Activated CD4-positive, alpha-beta T cell treated with anti-CD3 and anti-CD28 coated beads for 36 hours (primary cell): Measurements from ENCODE around the gene MAPK11. TPM values are rescaled to one million over a fixed set of nuclear protein-coding genes. Genes with fewer than 3 reads are reported as not detected.
A peak's percentile ranks its signal among the peaks of the same experiment; 100 is the strongest.

ENCODE experiments used
- ATAC-seq: fragments of 200-7000 bp; cut with Tn5 transposase; one replicate; pipeline ENCODE4 v1.10.0; 2021; ENCODE audit warnings: mild to moderate bottlenecking, moderate library complexity
- CTCF ChIA-PET: fragments of 350-600 bp; sonication (Branson Sonifier 250); formaldehyde crosslinking; loops from one replicate; lab custom pipeline; 2021; ENCODE audit warnings: antibody characterized with exemption; lab: Charles Lee
- POLR2A ChIA-PET: fragments of 350-600 bp; sonication (Branson Sonifier 250); formaldehyde crosslinking; loops from one replicate; lab custom pipeline; 2021; ENCODE audit warnings: antibody characterized with exemption, inconsistent platforms; lab: Charles Lee
- DNase-seq: peaks from one replicate; pipeline ENCODE4 v3.0.0-alpha.2; 2020
- H3K27ac Mint-ChIP-seq: one replicate; pipeline ENCODE4 v1.8.0; 2021; ENCODE audit warnings: mixed read lengths
- H3K27me3 Mint-ChIP-seq: one replicate; pipeline ENCODE4 v1.8.0; 2021; ENCODE audit warnings: mixed read lengths
- H3K36me3 Mint-ChIP-seq: one replicate; pipeline ENCODE4 v1.8.0; 2021; ENCODE audit warnings: low read depth, mixed read lengths
- H3K4me1 Mint-ChIP-seq: one replicate; pipeline ENCODE4 v1.8.0; 2021; ENCODE audit warnings: mixed read lengths
- H3K4me3 Mint-ChIP-seq: one replicate; pipeline ENCODE4 v1.8.0; 2021; ENCODE audit warnings: mild to moderate bottlenecking, moderate library complexity, mixed read lengths
- H3K9me3 Mint-ChIP-seq: one replicate; pipeline ENCODE4 v1.8.0; 2021; ENCODE audit warnings: low read depth, mixed read lengths
- intact Hi-C, 2 experiments: fragments of 100-400 bp; cut with DNase I in 1 of 2; cut with micrococcal nuclease in 1 of 2; formaldehyde crosslinking; loops; one replicate each; pipeline versions ENCODE4 v1.14.2 to v1.15.1; 2022 to 2024; cut with DNase I, micrococcal nuclease
- total RNA-seq, 2 experiments: library from RNA; stranded (reverse); gene quantifications; one replicate each; pipeline ENCODE4 v1.2.3, GENCODE V29; 2021

MAPK11 gene
- total RNA-seq, 2 experiments from 2014 or later: 11.6 to 13.6 TPM

GRCh38 chr22:50306753-50307749, 36.9 kb upstream of the MAPK11 start, which contains the start of gene PLXNB2:
Gene PLXNB2, minus strand, starts transcription at chr22:50307646. Its CDS starts 17,062 bp downstream, at chr22:50290584.
- Mint-ChIP-seq H3K36me3 (no peaks in the 10 kb centered on the region), H3K27me3 (peaks cover 17% of the 10 kb centered on the region), H3K27ac (no peak within 1 kb of the TSS), H3K4me3 (peak within 1 kb of the TSS; percentile 43), H3K4me1 (peaks cover 6% of the 10 kb centered on the region), H3K9me3 (no peaks in the 10 kb centered on the region)
- DNase-seq (peak; percentile 40), ATAC-seq (peak; percentile 59)
- POLR2A ChIA-PET: no interaction called here
- CTCF ChIA-PET: interaction anchor here (0.7 to 1.2 kb wide), 3 partner anchors 31 to 35 kb away, joined by 3 to 4 read pairs (median 3); no protein-coding TSS in a partner anchor
- intact Hi-C loops: no loop called here

- H3K27me3 Mint-ChIP-seq: peaks cover 17% of the 10 kb centered on the region
- H3K27ac Mint-ChIP-seq: no peak overlapping the region
- H3K4me3 Mint-ChIP-seq: peak overlapping the region; percentile 43
- POLR2A ChIA-PET: no interaction called here
- H3K9me3 Mint-ChIP-seq: no peaks in the 10 kb centered on the region
- CTCF ChIA-PET: interaction anchor here (1.0 to 1.2 kb wide), 2 partner anchors 30 to 192 kb away, joined by 3 read pairs; no protein-coding TSS in a partner anchor
- H3K36me3 Mint-ChIP-seq: no peaks in the 10 kb centered on the region
- ATAC-seq: no peak
- H3K4me1 Mint-ChIP-seq: peaks cover 6% of the 10 kb centered on the region
- intact Hi-C loops: no loop called here
- DNase-seq: peak; percentile 42
These were observed 35.9 kb upstream of the MAPK11 start for GRCh38 chr22:50305923-50306566.

GRCh38 chr22:50305393-50305922, 35.3 kb upstream of the MAPK11 start:
- Mint-ChIP-seq H3K9me3 (no peaks in the 10 kb centered on the region), H3K4me3 (no peak overlapping the region), H3K4me1 (peaks cover 6% of the 10 kb centered on the region), H3K27me3 (peaks cover 19% of the 10 kb centered on the region), H3K36me3 (no peaks in the 10 kb centered on the region), H3K27ac (no peak overlapping the region)
- intact Hi-C loops: no loop called here
- ChIA-PET POLR2A (no interaction called here), CTCF (interaction anchor here (0.7 to 1.2 kb wide), 3 partner anchors 29 to 192 kb away, joined by 3 read pairs; no protein-coding TSS in a partner anchor)
- DNase-seq: no peak
- no peak for ATAC-seq

- Mint-ChIP-seq H3K9me3 (no peaks in the 10 kb centered on the region), H3K27me3 (peaks cover 19% of the 10 kb centered on the region), H3K36me3 (no peaks in the 10 kb centered on the region), H3K4me1 (peaks cover 6% of the 10 kb centered on the region), H3K27ac (no peak overlapping the region), H3K4me3 (no peak overlapping the region)
- ChIA-PET CTCF (interaction anchor here (0.7 to 1.0 kb wide), 2 partner anchors 97 to 193 kb away, joined by 3 read pairs; no protein-coding TSS in a partner anchor), POLR2A (interaction anchor here (0.7 kb wide), 1 partner anchor 15 kb away, joined by 3 read pairs; no protein-coding TSS in a partner anchor)
- DNase-seq: no peak
- no peak for ATAC-seq
- intact Hi-C loops: no loop called here
These were observed 34.6 kb upstream of the MAPK11 start for GRCh38 chr22:50304528-50305392.

GRCh38 chr22:50303848-50304527, 33.8 kb upstream of the MAPK11 start:
- H3K9me3 Mint-ChIP-seq: no peaks in the 10 kb centered on the region
- intact Hi-C loops: no loop called here
- H3K27me3 Mint-ChIP-seq: peaks cover 19% of the 10 kb centered on the region
- DNase-seq (no peak), ATAC-seq (no peak)
- H3K4me3 Mint-ChIP-seq: no peak overlapping the region
- H3K36me3 Mint-ChIP-seq: no peaks in the 10 kb centered on the region
- no peak overlapping the region for H3K27ac Mint-ChIP-seq
- POLR2A ChIA-PET: no interaction called here
- H3K4me1 Mint-ChIP-seq: peaks cover 6% of the 10 kb centered on the region
- CTCF ChIA-PET: no interaction called here

- CTCF ChIA-PET: no interaction called here
- Mint-ChIP-seq H3K27ac (no peak overlapping the region), H3K9me3 (no peaks in the 10 kb centered on the region), H3K4me1 (peaks cover 6% of the 10 kb centered on the region), H3K36me3 (no peaks in the 10 kb centered on the region), H3K27me3 (peaks cover 19% of the 10 kb centered on the region), H3K4me3 (no peak overlapping the region)
- no peak for ATAC-seq
- intact Hi-C loops: no loop called here
- no peak for DNase-seq
- POLR2A ChIA-PET: no interaction called here
These were observed 33.3 kb upstream of the MAPK11 start for GRCh38 chr22:50303515-50303847.

- intact Hi-C loops: no loop called here
- ATAC-seq: no peak
- H3K9me3 Mint-ChIP-seq: no peaks in the 10 kb centered on the region
- H3K36me3 Mint-ChIP-seq: no peaks in the 10 kb centered on the region
- ChIA-PET CTCF (no interaction called here), POLR2A (no interaction called here)
- H3K4me3 Mint-ChIP-seq: no peak overlapping the region
- H3K27me3 Mint-ChIP-seq: peaks cover 26% of the 10 kb centered on the region
- peaks cover 6% of the 10 kb centered on the region for H3K4me1 Mint-ChIP-seq
- DNase-seq: no peak
- H3K27ac Mint-ChIP-seq: no peak overlapping the region
These were observed 32.4 kb upstream of the MAPK11 start for GRCh38 chr22:50302564-50302963.

GRCh38 chr22:50302041-50302541, 31.9 kb upstream of the MAPK11 start:
- ATAC-seq (no peak), DNase-seq (no peak)
- Mint-ChIP-seq H3K4me1 (peaks cover 6% of the 10 kb centered on the region), H3K9me3 (no peaks in the 10 kb centered on the region), H3K36me3 (no peaks in the 10 kb centered on the region), H3K27me3 (peaks cover 30% of the 10 kb centered on the region), H3K4me3 (no peak overlapping the region), H3K27ac (no peak overlapping the region)
- CTCF ChIA-PET: no interaction called here
- POLR2A ChIA-PET: no interaction called here
- intact Hi-C loops: no loop called here

- ChIA-PET CTCF (no interaction called here), POLR2A (no interaction called here)
- Mint-ChIP-seq H3K27ac (no peak overlapping the region), H3K4me3 (no peak overlapping the region), H3K27me3 (peaks cover 30% of the 10 kb centered on the region), H3K4me1 (peaks cover 6% of the 10 kb centered on the region), H3K9me3 (no peaks in the 10 kb centered on the region), H3K36me3 (no peaks in the 10 kb centered on the region)
- intact Hi-C loops: no loop called here
- DNase-seq (no peak), ATAC-seq (no peak)
These were observed 31.4 kb upstream of the MAPK11 start for GRCh38 chr22:50301581-50301991.

- intact Hi-C loops: no loop called here
- no peaks in the 10 kb centered on the region for H3K9me3 Mint-ChIP-seq
- H3K27ac Mint-ChIP-seq: no peak overlapping the region
- peaks cover 24% of the 10 kb centered on the region for H3K27me3 Mint-ChIP-seq
- no peak overlapping the region for H3K4me3 Mint-ChIP-seq
- H3K4me1 Mint-ChIP-seq: no peaks in the 10 kb centered on the region
- DNase-seq: no peak
- CTCF ChIA-PET: interaction anchor here (0.6 kb wide), 1 partner anchor 148 kb away, joined by 3 read pairs; no protein-coding TSS in a partner anchor
- POLR2A ChIA-PET: no interaction called here
- H3K36me3 Mint-ChIP-seq: no peaks in the 10 kb centered on the region
- ATAC-seq: no peak
These were observed 30.6 kb upstream of the MAPK11 start for GRCh38 chr22:50300620-50301257.
